Activated T-helper 1 cell treated with Interleukin-2 at 50 U/mL for 16 hours (primary cell): Measurements from ENCODE around the gene FRS3.
"Not testable (repeated sequence)": the region's sequence is repeated elsewhere in the genome, so short reads cannot be mapped to it uniquely, and the experiment has no call there.

ENCODE experiments used
- DNase-seq: peaks from one replicate; pipeline ENCODE4 v3.0.0-alpha.2; 2020; ENCODE audit warnings: low read depth

The FRS3 gene

DNA sequence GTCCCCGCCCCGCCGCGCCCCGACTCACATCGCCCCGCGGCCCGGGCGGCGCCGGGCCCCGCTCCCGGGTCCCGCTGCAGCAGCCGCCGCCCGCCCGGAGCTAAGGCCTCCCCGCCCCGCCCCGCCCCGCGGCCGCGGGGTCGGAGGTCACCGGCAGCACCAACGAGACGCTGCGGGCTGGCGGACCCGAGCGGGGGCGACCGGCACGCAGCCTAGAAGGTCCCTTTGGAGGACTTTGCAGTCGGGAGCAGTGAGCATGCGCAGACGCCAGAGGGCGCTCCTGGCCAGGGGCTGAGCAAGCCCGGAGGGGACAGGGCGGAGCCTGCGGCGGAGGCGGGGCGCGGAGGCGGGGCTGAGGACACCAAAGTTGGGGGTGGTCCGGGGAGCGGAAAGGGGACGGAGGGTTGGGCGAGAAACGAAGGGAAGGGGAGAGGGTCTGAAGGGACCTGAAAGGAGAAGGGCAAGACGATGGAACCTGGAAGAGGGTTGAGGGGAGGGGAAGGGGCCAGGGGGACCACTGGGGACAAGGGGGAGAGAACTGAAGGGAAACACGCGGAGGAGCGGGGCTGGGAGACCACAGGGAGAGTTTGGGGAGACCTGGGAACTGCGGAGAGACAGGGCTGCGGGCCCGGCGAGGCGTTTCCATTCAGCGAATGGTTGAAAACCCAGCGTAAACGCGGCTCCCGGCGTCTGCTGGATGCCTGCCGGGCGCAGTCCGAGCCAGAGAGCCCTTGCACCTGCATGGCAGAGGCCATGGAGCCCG, at the start of gene FRS3:
Gene FRS3, minus strand, starts transcription at position 113 of the 763 bp plus-strand sequence. CDS start 2,913 bp downstream, outside the sequence.
- DNase-seq: peak; percentile 99

- no peak for DNase-seq
Observed at GRCh38 chr6:41826343-41827022, 46.8 kb upstream of the FRS3 start.

DNA sequence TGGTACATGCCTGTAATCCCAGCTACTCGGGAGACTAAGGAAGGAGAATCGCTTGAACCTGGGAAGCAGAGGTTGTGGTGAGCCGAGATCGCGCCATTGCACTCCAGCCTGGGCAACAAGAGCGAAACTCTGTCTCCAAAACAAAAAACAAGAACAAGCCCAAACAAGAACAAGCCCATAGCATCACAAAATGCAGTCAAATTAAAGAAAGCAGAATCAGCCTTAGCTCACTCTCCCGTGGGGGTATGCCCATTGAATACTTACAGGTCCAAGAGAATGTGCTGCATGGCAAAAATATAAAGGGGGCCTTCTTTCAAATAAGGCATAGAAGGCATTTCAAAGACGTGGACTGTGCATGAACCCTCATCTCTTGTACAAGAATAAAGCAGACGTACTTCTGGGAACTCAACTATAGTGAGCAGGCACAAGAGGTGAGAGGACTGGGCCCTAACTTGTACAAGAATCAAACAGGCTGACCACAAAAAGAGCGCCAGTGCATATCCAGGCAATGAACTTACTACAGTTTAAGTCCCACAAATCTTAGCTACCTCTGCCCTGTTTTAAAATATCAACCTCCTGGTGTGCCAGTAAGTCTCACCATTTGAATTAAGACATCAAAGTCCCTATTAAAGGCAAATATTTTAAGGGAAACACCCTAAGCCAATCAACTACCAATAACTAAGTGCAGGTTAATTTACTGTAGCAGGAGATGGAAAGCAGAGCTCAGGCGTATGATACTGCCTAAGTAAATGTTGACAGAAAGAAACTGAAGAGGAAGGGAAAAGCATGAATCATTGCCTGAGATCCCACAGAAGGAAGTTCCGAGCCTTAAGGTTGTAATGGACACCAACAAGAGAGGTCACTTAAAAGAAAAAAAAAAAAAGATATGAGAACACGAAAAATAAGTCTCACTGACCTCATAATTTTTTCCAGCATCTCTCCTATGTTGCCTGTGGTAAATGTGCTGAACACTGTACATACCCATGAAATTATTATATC, 45.2 kb upstream of the FRS3 start:
- no peak for DNase-seq

GRCh38 chr6:41823178-41823577, 43.5 kb upstream of the FRS3 start:
- DNase-seq: no peak

GRCh38 chr6:41822021-41822420, 42.3 kb upstream of the FRS3 start:
- no peak for DNase-seq

DNA sequence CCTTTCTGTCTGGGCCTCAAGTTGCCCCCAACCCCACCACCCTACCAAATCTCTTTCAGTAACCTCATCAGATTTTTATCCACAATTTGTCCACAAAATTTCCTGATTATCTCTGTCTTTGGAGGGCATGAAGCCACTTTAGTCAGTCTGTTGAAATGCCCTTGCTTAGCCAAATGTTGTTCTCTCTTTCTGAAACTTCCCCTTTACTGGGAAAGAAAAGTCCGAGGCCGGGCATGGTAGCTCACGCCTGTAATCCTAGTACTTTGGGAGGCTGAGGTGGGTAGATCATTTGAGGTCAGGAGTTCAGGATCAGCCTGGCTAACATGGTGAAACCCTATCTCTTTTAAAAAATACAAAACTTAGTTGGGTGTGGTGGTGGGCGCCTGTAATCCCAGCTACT, 41.6 kb upstream of the FRS3 start:
- DNase-seq: no peak

DNA sequence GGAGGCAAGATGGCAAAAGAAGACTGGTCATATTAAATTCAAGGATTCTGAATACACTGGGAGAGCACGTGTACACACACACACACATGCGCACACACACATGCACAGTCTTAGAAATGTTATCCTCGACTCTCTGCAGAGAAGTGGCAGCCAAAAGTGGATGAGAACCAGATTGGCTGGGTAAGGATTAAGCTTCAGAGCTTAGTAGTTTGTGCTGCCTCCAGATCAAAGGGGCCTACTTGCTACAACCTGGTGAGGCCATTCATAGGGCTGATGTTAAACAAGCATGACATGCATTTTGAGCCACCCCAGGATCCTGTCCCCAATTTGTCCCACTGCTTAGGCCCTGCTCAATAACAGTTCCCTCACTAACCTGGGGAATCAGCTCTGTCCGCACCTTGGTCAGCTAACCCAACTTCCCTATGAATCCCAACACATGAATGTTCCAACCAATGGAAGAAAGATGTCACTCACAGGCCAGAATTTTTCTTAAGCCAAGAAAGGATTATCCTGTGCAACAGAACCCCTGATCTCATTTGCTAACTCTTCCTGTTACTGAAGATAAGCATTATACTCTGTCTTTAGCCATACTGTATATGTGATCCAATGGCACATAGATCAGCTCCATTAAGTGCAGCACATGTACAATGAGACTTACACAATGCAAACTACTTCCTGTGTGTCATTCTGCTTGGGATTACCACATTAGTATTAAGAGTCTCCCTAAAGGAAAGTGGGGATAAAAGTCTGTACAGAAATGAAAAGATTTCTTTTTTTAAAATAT, 38.8 kb upstream of the FRS3 start:
- no peak for DNase-seq

GRCh38 chr6:41815587-41815986, 35.9 kb upstream of the FRS3 start:
- no peak for DNase-seq

GRCh38 chr6:41814629-41815028, 34.9 kb upstream of the FRS3 start:
- DNase-seq: no peak

DNA sequence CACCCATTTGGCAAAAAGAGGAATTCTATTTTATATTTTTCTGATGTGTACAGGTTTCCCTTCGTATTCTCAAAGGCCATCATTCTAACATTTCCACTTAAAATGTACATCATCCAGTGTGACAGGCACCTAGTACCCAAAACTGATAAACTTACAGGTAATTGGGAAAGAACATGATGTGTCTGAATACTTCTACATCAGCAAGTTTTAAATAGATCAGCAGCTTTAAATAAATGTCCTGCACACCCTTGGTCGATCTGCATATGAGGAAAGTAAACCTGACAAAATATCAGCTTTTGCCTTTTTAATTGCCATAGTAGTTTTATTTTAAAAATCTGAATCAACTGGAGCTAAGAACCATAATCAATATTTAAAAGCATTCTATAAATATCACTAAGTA, 34.3 kb upstream of the FRS3 start:
- DNase-seq: no peak

DNA sequence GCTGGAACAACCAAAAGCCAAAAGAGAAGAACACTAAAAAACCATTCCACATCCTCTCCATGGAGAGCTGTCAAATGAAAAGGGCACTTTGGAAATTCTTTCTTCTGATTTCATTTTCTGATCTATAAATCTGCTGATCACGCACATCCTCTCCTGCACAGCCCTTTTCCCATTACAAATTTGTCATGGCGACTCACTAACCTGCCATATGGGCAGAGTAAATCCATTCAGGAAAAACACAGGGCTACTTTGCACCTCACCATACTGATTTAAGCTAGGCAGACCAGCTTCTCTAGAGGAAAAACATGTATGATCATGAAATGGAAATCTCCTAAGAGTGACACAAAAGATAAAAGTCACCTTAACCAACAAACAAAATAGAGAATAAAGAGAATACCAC, 33.8 kb upstream of the FRS3 start:
- no peak for DNase-seq

- DNase-seq: not testable (repeated sequence)
Observed at GRCh38 chr6:41811946-41812345, 32.2 kb upstream of the FRS3 start.

DNA sequence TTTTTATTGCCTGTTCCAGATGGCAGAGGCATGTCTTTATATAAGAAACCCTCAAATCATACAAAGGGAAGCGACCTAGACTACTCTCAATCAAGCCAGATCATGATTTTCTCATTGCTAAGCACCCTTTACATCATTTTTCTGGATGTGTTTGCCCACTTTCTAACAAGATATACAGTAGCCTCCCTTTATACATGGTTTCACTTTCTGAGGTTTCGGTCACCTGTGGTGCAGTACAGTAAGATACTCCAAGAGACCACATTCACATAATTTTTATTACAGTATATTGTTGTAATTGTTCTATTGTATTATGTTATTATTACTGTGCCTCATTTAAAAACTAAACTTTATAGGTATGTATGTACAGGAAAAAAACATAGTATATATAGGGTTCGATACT, 31.4 kb upstream of the FRS3 start:
- DNase-seq: no peak

DNA sequence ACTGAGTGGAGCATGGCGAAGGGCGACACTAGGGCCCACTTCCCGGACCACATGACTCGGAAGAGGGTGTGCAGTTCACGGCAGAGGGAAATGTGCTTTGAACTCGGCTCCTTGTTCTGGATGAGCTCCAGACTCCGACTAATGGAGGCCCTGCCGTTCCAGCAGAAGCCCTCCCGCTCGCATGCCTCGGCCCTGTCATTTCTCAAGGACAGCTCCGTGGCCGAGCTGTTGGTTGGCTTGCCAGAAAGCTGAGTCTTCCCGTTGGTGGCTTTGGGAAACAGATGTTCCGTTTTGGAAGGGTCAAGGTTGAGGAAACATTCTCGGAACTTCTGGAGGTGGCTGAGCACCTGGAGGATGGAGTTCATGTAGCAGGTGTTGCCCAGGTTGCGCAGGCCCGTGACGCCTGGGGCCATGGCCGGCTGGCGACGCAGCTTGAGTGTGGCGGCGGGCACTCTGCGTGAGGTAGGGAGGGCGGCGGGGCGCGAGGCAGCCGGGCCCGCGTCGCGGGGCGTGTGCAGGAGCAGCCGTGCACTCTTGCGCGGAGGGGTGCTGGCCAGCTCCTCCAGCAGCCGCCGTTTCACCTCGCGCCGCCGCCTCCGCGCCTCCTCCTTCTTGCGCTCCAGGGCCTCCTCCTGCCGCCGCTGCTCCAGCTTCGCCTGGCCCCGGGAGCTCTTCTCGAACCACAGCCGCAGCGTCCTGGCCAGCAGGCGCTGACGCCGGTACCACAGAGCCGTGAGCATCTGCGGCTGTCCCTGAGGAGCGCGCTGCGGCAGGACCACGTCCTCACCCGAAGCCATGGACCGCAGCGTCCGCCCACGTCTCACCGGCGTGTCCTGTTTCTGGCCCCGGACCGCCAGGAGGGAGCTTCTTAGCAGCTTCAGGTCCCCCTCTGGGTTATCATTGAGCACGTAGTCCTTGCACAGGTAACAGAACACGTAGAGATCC, 26.4 kb upstream of the FRS3 start:
- DNase-seq: no peak

- DNase-seq: no peak
Observed at GRCh38 chr6:41801380-41801779, 21.7 kb upstream of the FRS3 start.

GRCh38 chr6:41799559-41799911, 19.8 kb upstream of the FRS3 start:
- no peak for DNase-seq

GRCh38 chr6:41798901-41799558, 19.3 kb upstream of the FRS3 start:
- no peak for DNase-seq

DNA sequence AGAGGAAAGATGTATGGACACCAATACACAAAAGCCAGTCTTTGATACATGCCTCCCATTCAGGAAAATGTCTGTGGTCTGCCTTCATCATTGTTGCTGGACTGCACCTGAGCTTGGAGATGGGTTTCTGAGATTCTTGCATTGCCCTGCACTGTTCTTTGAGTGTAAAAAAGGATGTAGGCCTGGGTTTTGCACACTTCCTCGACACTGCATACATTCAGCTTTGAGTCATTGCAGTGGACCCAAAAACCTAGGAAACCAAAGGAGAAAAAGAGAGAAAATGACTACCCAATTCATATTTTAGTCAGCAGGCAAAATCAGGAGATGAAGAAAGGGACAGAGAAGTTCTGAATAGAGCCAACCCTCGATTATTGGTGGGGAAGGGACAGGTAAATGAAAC, 16.8 kb upstream of the FRS3 start:
- no peak for DNase-seq

GRCh38 chr6:41791984-41792383, 12.3 kb upstream of the FRS3 start:
- no peak for DNase-seq

DNA sequence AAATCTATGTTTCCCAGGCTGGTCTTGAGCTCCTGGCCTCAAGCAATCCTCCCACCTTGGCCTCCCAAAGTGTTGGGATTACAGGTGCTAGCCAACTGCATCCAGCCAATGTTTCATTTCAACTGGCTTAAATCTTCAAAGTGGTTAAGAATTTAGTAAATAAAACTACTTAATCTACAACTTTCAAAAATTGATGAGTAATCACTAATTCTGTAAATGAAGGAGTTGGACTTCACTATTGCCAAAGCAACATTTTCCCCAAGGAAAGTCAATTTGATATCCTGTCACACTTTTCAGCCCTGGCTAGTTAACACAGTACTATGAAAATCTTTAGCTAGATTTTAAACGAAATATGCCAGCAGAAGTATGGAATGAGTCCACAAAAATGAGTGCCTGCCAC, 11.6 kb upstream of the FRS3 start:
- DNase-seq: no peak
